HCT116 (cell line): Measurements from ENCODE around the gene MAP4K4. TPM values are rescaled to one million over a fixed set of nuclear protein-coding genes. Genes with fewer than 3 reads are reported as not detected.

Source experiments
- ATAC-seq: fragments of 200-7000 bp; cut with Tn5 transposase; 2 replicates; pipeline ENCODE4 v1.9.1; 2020; ENCODE audit warnings: mild to moderate bottlenecking, moderate library complexity
- BruUV-seq: library from RNA; stranded (reverse); fragments of 400-500 nt; replicated peaks from 2 replicates; lab custom pipeline; 2021; lab: Mats Ljungman, UMichigan
- CTCF ChIA-PET: fragments of 300-600 bp; sonication (Branson Sonifier 250); formaldehyde crosslinking; loops from one replicate; lab custom pipeline; 2021; ENCODE audit warnings: antibody characterized with exemption; lab: Charles Lee
- POLR2A ChIA-PET: fragments of 300-600, 350-600 bp; sonication (Branson Sonifier 250); formaldehyde crosslinking; loops from one replicate; lab custom pipeline; 2021; ENCODE audit warnings: antibody characterized with exemption; lab: Charles Lee
- RAD21 ChIA-PET, 2 experiments: fragments of 300-600 bp; sonication (Branson Sonifier 250); formaldehyde crosslinking; loops; one replicate each; lab custom pipeline; 2023; ENCODE audit warnings: low total read pairs in 2 of 2; ENCODE audit not compliant: uncharacterized antibody in 2 of 2, unreplicated experiment in 2 of 2, low non-redundant PET in 1 of 2; lab: Charles Lee
- DNase-seq: peaks from one replicate; pipeline ENCODE4 v3.0.0-alpha.2; 2010; ENCODE audit warnings: low read depth, low spot score
- H2AFZ ChIP-seq: fragments of 200-600 bp; shearing (Covaris generic), sonication (generic); 2 replicates; pipeline ENCODE4 v1.6.1; 2017; ENCODE audit warnings: low read depth, mixed run types, mixed read lengths, antibody characterized with exemption, low read length; ENCODE audit not compliant: poor library complexity, severe bottlenecking
- H3K27ac ChIP-seq: 2 replicates; pipeline ENCODE4 v1.5.1; 2012; ENCODE audit warnings: low read depth, low read length
- H3K27me3 ChIP-seq: fragments of 200-600 bp; sonication (generic); 2 replicates; pipeline ENCODE4 v1.6.1; 2016; ENCODE audit warnings: mixed run types, low read length, mixed read lengths; ENCODE audit not compliant: insufficient read depth
- H3K36me3 ChIP-seq, 2 experiments: fragments of 200-500 bp in 1 of 2; fragments of 200-600 bp in 1 of 2; sonication (Bioruptor generic) in 1 of 2; sonication (generic) in 1 of 2; 2 replicates each; pipeline versions ENCODE4 v1.5.1 to v1.6.1; 2014 to 2016; ENCODE audit warnings: low read length in 2 of 2, inconsistent platforms in 1 of 2, mixed read lengths in 1 of 2, mixed run types in 1 of 2; ENCODE audit not compliant: insufficient read depth in 2 of 2, control insufficient read depth in 1 of 2
- H3K4me1 ChIP-seq, 2 experiments: fragments of 200-600 bp in 1 of 2; sonication (generic) in 1 of 2; 2 replicates each; pipeline versions ENCODE4 v1.5.1 to v1.6.1; 2012 to 2017; ENCODE audit warnings: low read length in 2 of 2, inconsistent platforms in 1 of 2, mild to moderate bottlenecking in 1 of 2, mixed read lengths in 1 of 2, mixed run types in 1 of 2, moderate library complexity in 1 of 2; ENCODE audit not compliant: insufficient read depth in 2 of 2, control insufficient read depth in 1 of 2
- H3K4me2 ChIP-seq: fragments of 200-600 bp; sonication (generic); 2 replicates; pipeline ENCODE4 v1.6.1; 2017; ENCODE audit warnings: mixed run types, low read length, mixed read lengths
- H3K4me3 ChIP-seq, 2 experiments: fragments of 200-600 bp in 1 of 2; sonication (generic) in 1 of 2; replicated peaks in 1 of 2; 2 replicates each; pipeline ENCODE4 v1.5.1; 2011 to 2016; ENCODE audit warnings: low read length in 2 of 2, control low read depth in 1 of 2, low read depth in 1 of 2, mild to moderate bottlenecking in 1 of 2, mixed read lengths in 1 of 2, mixed run types in 1 of 2
- H3K79me2 ChIP-seq: fragments of 200-600 bp; sonication (generic); 2 replicates; pipeline ENCODE4 v1.6.1; 2017; ENCODE audit warnings: mild to moderate bottlenecking, mixed run types, low read length, moderate library complexity, mixed read lengths; ENCODE audit not compliant: insufficient read depth
- H3K9ac ChIP-seq: fragments of 200-600 bp; sonication (generic); 2 replicates; pipeline ENCODE4 v1.6.1; 2016; ENCODE audit warnings: low read length, mixed read lengths
- H3K9me2 ChIP-seq: fragments of 200-600 bp; sonication (generic), shearing (Covaris generic); 2 replicates; pipeline ENCODE4 v1.6.1; 2017; ENCODE audit warnings: mixed run types, mild to moderate bottlenecking, moderate library complexity; ENCODE audit not compliant: insufficient read depth
- H3K9me3 ChIP-seq, 2 experiments: fragments of 200-500 bp in 1 of 2; fragments of 200-600 bp in 1 of 2; sonication (Bioruptor generic) in 1 of 2; sonication (generic) in 1 of 2; 2 replicates each; pipeline ENCODE4 v1.6.1; 2014 to 2017; ENCODE audit warnings: low read length in 2 of 2, mixed read lengths in 2 of 2, inconsistent platforms in 1 of 2, low read depth in 1 of 2, mild to moderate bottlenecking in 1 of 2, mixed run types in 1 of 2, moderate library complexity in 1 of 2; ENCODE audit not compliant: control insufficient read depth in 1 of 2, insufficient read depth in 1 of 2
- H4K20me1 ChIP-seq: fragments of 200-600 bp; sonication (generic), shearing (Covaris generic); 2 replicates; pipeline ENCODE4 v1.6.1; 2017; ENCODE audit warnings: mixed run types, mild to moderate bottlenecking, moderate library complexity; ENCODE audit not compliant: insufficient read depth
- CBX3 ChIP-seq: IDR thresholded peaks from 2 replicates; pipeline ENCODE4 v1.6.1; 2012; ENCODE audit warnings: low read depth
- CEBPB ChIP-seq: IDR thresholded peaks from 2 replicates; pipeline ENCODE4 v1.6.1; 2012; ENCODE audit warnings: low read depth
- EGR1 ChIP-seq: IDR thresholded peaks from 2 replicates; pipeline ENCODE4 v1.6.1; 2012; ENCODE audit warnings: low read depth
- FOSL1 ChIP-seq: IDR thresholded peaks from 2 replicates; pipeline ENCODE4 v1.6.1; 2012; ENCODE audit warnings: low read depth
- JUND ChIP-seq: IDR thresholded peaks from 2 replicates; pipeline ENCODE4 v1.6.1; 2012
- SIN3A ChIP-seq: IDR thresholded peaks from 2 replicates; pipeline ENCODE4 v1.6.1; 2012; ENCODE audit warnings: low read depth
- TCF7L2 ChIP-seq: IDR thresholded peaks from 2 replicates; pipeline ENCODE4 v1.7.0; 2011; ENCODE audit warnings: borderline replicate concordance, inconsistent platforms; ENCODE audit not compliant: insufficient read depth, insufficient read length; ENCODE audit errors: extremely low read depth
- ZNF274 ChIP-seq: fragments of 200-500 bp; sonication (Bioruptor generic); IDR thresholded peaks from 2 replicates; pipeline ENCODE4 v1.6.1; 2014; ENCODE audit warnings: mild to moderate bottlenecking, low read depth, low read length, inconsistent platforms
- intact Hi-C: fragments of 100-400 bp; cut with micrococcal nuclease; formaldehyde crosslinking; loops from 2 replicates; pipeline ENCODE4 v1.10.0; 2022
- total RNA-seq: library from RNA; stranded (reverse); gene quantifications from one replicate; pipeline ENCODE4 v1.2.1, GENCODE V29; 2021; ENCODE audit not compliant: unreplicated experiment
- TF ChIP-seq, protein P1 (sequence below): IDR thresholded peaks from 2 replicates; pipeline ENCODE4 v1.6.1; 2012

The MAP4K4 gene
- total RNA-seq, 1 experiment from 2014 or later = 62.3 TPM

DNA sequence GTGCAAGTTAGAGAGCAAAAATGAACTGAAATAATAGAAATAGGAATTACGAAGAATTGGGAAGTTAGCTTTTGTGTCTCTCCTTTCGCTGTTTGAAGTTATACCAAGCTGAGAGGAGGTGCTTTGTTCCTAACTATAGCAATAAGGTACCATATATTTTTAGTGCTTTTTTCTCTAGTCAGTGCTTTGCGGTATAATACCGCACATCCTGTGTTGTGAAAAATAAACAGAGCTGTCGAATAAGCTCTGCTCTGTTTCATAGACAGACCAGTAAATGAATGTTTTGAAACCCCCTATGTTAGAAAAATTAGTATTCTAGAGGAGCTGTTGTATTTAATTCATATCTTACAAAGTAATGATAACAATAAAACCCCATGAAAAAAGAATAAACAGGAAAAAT lies 130.8 kb downstream of the MAP4K4 start (continued):
- TF ChIP-seq CBX3 (no peak), CEBPB (no peak), ZNF274 (no peak), FOSL1 (no peak), JUND (no peak)

DNA sequence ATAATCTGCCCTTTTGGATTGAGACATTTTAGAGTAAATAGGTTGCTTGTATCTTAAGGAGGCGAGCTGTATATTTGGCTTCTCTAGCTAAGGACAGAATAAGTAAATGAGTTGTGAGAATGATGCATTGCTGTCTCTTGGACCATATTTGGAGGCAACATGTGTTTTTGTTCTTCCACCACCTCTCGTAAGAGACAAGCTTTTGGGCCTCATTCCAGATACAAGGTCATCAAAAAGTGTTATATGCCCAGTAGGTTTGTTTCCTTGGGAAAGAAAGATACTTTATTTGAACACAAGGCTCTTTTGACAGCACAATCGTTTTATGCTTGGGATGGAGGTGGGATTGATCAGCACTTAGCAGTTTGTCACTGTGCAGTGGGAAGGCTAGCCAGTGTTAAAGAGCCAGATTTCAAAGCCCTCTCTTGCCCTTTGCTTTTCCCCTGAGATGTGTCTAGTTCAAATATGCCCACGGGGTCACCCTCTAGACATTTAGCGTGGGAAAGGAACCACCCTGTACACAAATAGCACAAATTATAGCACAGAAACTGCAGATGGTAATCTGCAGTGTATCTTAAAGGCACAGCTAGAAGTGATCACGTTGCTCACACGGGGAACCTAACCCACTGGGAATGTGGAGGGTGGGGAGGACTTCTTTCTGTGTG lies 131.3 kb downstream of the MAP4K4 start:
- ChIA-PET POLR2A (no interaction called here), RAD21 (no interaction called here), CTCF (interaction anchor here (0.7 to 3.7 kb wide), 4 partner anchors 58 to 487 kb away, joined by 3 to 12 read pairs (median 8); no protein-coding TSS in a partner anchor)
- intact Hi-C loops = no loop called here
- Histone ChIP-seq H3K79me2 (no peaks in the 10 kb centered on the region), H3K9me3 (no peaks in the 10 kb centered on the region), H3K4me2 (no peak overlapping the region), H2AFZ (no peak overlapping the region), H4K20me1 (no peaks in the 10 kb centered on the region), H3K9ac (no peak overlapping the region), H3K27ac (no peak overlapping the region), H3K4me1 (peaks cover 0 to 14% of the 10 kb centered on the region in 2 experiments; a peak in 1 of 4 replicates), H3K4me3 (no peak overlapping the region), H3K27me3 (no peaks in the 10 kb centered on the region), H3K36me3 (0 out of 4 replicates have a peak, but pooled peaks cover 2 to 8% of the 10 kb centered on the region in 2 experiments), H3K9me2 (no peaks in the 10 kb centered on the region)
- BruUV-seq = no TSS peak
- no peak for DNase-seq
- ATAC-seq = no peak
- TF ChIP-seq FOSL1 (no peak), SIN3A (no peak), EGR1 (no peak), CEBPB (no peak), TCF7L2 (no peak)
- TF ChIP-seq, protein P1, sequence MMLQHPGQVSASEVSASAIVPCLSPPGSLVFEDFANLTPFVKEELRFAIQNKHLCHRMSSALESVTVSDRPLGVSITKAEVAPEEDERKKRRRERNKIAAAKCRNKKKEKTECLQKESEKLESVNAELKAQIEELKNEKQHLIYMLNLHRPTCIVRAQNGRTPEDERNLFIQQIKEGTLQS = no peak
